ENCODE results near the gene DAPK2.

DNA sequence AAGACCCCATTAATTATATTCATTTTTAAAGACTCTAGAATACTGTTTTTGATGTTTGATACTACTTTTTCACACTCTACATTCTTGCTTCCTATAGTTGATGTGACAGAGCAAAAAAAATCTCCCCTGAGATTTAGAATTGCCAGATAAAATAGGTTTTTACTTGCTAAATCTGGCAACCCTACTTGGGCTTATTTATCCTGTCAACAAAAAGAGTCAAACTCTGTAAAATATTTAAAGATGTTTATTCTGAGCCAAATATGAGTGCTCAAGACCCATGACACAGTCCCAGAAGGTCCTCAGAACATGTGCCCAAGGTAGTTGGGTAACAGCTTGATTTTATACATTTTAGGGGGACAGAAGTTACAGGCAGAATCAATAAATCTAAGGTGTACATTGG lies 72.3 kb downstream of the DAPK2 start:
- TF ChIP-seq, protein P1, sequence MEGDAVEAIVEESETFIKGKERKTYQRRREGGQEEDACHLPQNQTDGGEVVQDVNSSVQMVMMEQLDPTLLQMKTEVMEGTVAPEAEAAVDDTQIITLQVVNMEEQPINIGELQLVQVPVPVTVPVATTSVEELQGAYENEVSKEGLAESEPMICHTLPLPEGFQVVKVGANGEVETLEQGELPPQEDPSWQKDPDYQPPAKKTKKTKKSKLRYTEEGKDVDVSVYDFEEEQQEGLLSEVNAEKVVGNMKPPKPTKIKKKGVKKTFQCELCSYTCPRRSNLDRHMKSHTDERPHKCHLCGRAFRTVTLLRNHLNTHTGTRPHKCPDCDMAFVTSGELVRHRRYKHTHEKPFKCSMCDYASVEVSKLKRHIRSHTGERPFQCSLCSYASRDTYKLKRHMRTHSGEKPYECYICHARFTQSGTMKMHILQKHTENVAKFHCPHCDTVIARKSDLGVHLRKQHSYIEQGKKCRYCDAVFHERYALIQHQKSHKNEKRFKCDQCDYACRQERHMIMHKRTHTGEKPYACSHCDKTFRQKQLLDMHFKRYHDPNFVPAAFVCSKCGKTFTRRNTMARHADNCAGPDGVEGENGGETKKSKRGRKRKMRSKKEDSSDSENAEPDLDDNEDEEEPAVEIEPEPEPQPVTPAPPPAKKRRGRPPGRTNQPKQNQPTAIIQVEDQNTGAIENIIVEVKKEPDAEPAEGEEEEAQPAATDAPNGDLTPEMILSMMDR (IDR thresholded peaks at IDR 0.05): no peak
- TF ChIP-seq, protein P2, sequence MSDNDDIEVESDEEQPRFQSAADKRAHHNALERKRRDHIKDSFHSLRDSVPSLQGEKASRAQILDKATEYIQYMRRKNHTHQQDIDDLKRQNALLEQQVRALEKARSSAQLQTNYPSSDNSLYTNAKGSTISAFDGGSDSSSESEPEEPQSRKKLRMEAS (IDR thresholded peaks at IDR 0.05; ENCODE audit: low read depth): no peak
- TF ChIP-seq NRF1 (IDR thresholded peaks at IDR 0.05; ENCODE audit: low read depth, low read length): no peak
- TF ChIP-seq FOXM1 (IDR thresholded peaks at IDR 0.05; ENCODE audit: low read depth): no peak
- no peak for TF ChIP-seq MEF2A (IDR thresholded peaks at IDR 0.05; ENCODE audit: borderline replicate concordance, low read depth)
- no peak for TF ChIP-seq ELF1 (IDR thresholded peaks at IDR 0.05)
- no peak for TF ChIP-seq RAD21 (IDR thresholded peaks at IDR 0.05; ENCODE audit: low read length)

Data from SK-N-SH (cell line).